Parathyroid adenoma (tissue), 2 donors: Measurements from ENCODE around the gene VLDLR.

ENCODE experiments used
- H2AFZ ChIP-seq: fragments of 300-600 bp; sonication (generic); one replicate; pipeline ENCODE4 v1.7.0; 2017; ENCODE audit warnings: antibody characterized with exemption, mild to moderate bottlenecking
- H3K27ac ChIP-seq: fragments of 300-600 bp; sonication (generic); one replicate; pipeline ENCODE4 v1.7.0; 2017
- H3K27me3 ChIP-seq: fragments of 300-600 bp; sonication (generic); one replicate; pipeline ENCODE4 v1.7.0; 2017; ENCODE audit warnings: low read length; ENCODE audit not compliant: control insufficient read depth, insufficient read depth
- H3K36me3 ChIP-seq: fragments of 300-600 bp; sonication (generic); one replicate; pipeline ENCODE4 v1.7.0; 2017; ENCODE audit warnings: low read length; ENCODE audit not compliant: control insufficient read depth, insufficient read depth
- H3K4me1 ChIP-seq: fragments of 300-600 bp; sonication (generic); one replicate; pipeline ENCODE4 v1.7.0; 2017; ENCODE audit warnings: control low read depth
- H3K4me2 ChIP-seq: fragments of 300-600 bp; sonication (generic); one replicate; pipeline ENCODE4 v1.7.0; 2017; ENCODE audit warnings: low read length
- H3K4me3 ChIP-seq: fragments of 300-600 bp; sonication (generic); one replicate; pipeline ENCODE4 v1.7.0; 2017; ENCODE audit warnings: low read depth, low read length
- H3K79me2 ChIP-seq: fragments of 300-600 bp; sonication (generic); one replicate; pipeline ENCODE4 v1.7.0; 2017; ENCODE audit warnings: control low read depth
- H3K9ac ChIP-seq: fragments of 300-600 bp; sonication (generic); one replicate; pipeline ENCODE4 v1.7.0; 2017; ENCODE audit warnings: mild to moderate bottlenecking
- H3K9me3 ChIP-seq: fragments of 300-600 bp; sonication (generic); one replicate; pipeline ENCODE4 v1.7.0; 2017; ENCODE audit warnings: low read length; ENCODE audit not compliant: control insufficient read depth
- CTCF ChIP-seq: fragments of 300-600 bp; sonication (generic); IDR thresholded peaks from one replicate; pipeline ENCODE4 v1.7.0; 2017; ENCODE audit warnings: antibody characterized with exemption, mild to moderate bottlenecking
- donor health status: primary hyperparathyroidism.

The VLDLR gene

DNA sequence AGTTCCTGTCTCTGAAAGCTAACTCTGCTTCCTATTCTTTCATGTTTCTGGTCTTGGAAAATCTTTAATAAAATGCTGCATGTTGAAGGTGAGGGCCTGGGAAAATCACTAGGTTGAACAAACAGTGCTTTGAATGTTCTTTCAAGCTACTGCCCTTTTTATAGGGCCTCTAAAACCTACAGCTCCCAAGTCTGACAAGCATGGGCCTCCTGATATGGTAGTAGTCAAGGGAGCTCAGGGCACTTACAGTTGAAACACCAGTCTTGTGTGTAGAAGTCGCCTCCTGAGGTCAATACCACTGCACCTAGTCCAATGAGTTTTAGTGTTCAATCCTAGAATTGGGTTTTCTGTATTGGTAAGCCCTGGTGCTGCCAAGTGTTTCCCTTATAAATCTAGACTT lies 20.5 kb downstream of the VLDLR start:
- H3K9ac ChIP-seq = no peak overlapping the region
- no peaks in the 10 kb centered on the region for H3K27me3 ChIP-seq
- no peaks in the 10 kb centered on the region for H3K36me3 ChIP-seq
- no peak overlapping the region for H3K4me3 ChIP-seq
- no peaks in the 10 kb centered on the region for H3K9me3 ChIP-seq
- no peak for TF ChIP-seq CTCF
- H3K79me2 ChIP-seq = no peaks in the 10 kb centered on the region
- no peak overlapping the region for H2AFZ ChIP-seq
- H3K4me1 ChIP-seq = peaks cover 3% of the 10 kb centered on the region
- no peak overlapping the region for H3K4me2 ChIP-seq
- peak overlapping the region; percentile 24 for H3K27ac ChIP-seq

- Histone ChIP-seq H3K4me3 (no peak overlapping the region), H3K36me3 (no peaks in the 10 kb centered on the region), H3K4me2 (no peak overlapping the region), H3K4me1 (no peaks in the 10 kb centered on the region), H3K27ac (no peak overlapping the region), H3K9me3 (no peaks in the 10 kb centered on the region), H3K27me3 (no peaks in the 10 kb centered on the region), H3K9ac (no peak overlapping the region), H2AFZ (no peak overlapping the region), H3K79me2 (no peaks in the 10 kb centered on the region)
- no peak for TF ChIP-seq CTCF
These were observed 24.0 kb downstream of the VLDLR start for GRCh38 chr9:2645569-2645968.

DNA sequence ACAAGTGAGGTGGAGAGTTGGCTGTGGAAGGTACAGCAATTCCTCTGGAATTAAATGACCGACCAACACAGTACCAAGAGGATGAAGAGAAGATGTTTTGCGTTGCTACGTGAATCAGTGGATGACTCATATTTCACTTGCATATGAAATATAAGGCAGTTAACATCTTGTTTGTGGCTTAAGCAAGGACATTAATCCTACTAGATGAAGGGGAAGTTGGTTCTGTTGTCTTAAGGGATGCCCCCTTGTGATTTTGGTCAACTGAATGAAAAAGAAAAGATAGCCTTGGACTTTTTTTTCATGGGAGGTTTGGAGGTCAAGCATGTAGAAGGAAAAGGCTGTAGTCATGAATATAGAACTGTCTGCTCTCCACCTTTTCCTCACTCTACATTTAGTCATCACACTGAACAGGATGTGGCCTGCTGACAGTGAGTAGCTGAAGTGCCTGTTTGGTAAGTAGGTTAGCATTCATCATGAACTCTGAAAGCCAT lies 33.9 kb downstream of the VLDLR start:
- Histone ChIP-seq H3K27me3 (no peaks in the 10 kb centered on the region), H3K79me2 (no peaks in the 10 kb centered on the region), H3K36me3 (no peaks in the 10 kb centered on the region), H3K9me3 (no peaks in the 10 kb centered on the region), H3K4me1 (no peaks in the 10 kb centered on the region), H2AFZ (no peak overlapping the region), H3K9ac (no peak overlapping the region), H3K4me2 (no peak overlapping the region), H3K4me3 (no peak overlapping the region), H3K27ac (no peak overlapping the region)
- TF ChIP-seq CTCF = no peak

GRCh38 chr9:2657427-2657826 lies 35.8 kb downstream of the VLDLR start:
- no peak overlapping the region for H3K27ac ChIP-seq
- H3K4me3 ChIP-seq = no peak overlapping the region
- H2AFZ ChIP-seq = no peak overlapping the region
- no peak overlapping the region for H3K4me2 ChIP-seq
- no peaks in the 10 kb centered on the region for H3K9me3 ChIP-seq
- H3K4me1 ChIP-seq = peaks cover 7% of the 10 kb centered on the region
- no peak overlapping the region for H3K9ac ChIP-seq
- H3K36me3 ChIP-seq = no peaks in the 10 kb centered on the region
- no peak for TF ChIP-seq CTCF
- no peaks in the 10 kb centered on the region for H3K79me2 ChIP-seq
- no peaks in the 10 kb centered on the region for H3K27me3 ChIP-seq

DNA sequence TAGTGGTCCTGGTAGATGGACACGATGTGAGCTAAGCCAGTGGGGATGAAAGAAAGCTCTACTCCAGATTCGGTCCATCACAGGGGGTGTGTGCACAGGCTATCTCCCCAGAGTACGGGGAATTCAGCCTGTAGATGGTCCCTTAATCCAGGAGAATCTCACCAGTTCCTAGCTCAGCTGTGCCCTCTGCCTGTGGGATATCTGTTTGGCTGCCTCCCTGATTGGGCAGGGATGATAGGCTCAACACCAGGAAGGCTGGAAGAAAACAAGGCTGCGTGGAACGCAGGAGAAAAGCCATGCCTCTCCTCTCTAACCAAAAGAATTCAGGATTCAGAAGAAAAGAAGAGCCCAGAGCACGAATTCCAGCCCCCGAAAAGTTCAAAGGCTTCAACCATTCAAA lies 40.9 kb downstream of the VLDLR start:
- Histone ChIP-seq H3K9me3 (no peaks in the 10 kb centered on the region), H3K4me2 (no peak overlapping the region), H3K79me2 (no peaks in the 10 kb centered on the region), H3K4me3 (no peak overlapping the region), H3K36me3 (no peaks in the 10 kb centered on the region), H3K4me1 (peaks cover 23% of the 10 kb centered on the region), H3K27me3 (no peaks in the 10 kb centered on the region), H3K27ac (peak overlapping the region; percentile 84), H2AFZ (peak overlapping the region; percentile 38), H3K9ac (no peak overlapping the region)
- TF ChIP-seq CTCF = peak; percentile 27
